A375 (cell line): ENCODE measurements around the gene GNS. TPM values are rescaled to one million over a fixed set of nuclear protein-coding genes. Genes with fewer than 3 reads are reported as not detected.

Experiments used
- total RNA-seq: library from RNA; depleted of rRNA; stranded (reverse); fragments of >200 nt; shearing (Covaris generic); gene quantifications from 2 replicates; pipeline ENCODE4 v1.2.3, GENCODE V29; 2014; rRNA removed

Gene GNS
- 27.6 and 30.4 TPM in 2 replicates for total RNA-seq

DNA sequence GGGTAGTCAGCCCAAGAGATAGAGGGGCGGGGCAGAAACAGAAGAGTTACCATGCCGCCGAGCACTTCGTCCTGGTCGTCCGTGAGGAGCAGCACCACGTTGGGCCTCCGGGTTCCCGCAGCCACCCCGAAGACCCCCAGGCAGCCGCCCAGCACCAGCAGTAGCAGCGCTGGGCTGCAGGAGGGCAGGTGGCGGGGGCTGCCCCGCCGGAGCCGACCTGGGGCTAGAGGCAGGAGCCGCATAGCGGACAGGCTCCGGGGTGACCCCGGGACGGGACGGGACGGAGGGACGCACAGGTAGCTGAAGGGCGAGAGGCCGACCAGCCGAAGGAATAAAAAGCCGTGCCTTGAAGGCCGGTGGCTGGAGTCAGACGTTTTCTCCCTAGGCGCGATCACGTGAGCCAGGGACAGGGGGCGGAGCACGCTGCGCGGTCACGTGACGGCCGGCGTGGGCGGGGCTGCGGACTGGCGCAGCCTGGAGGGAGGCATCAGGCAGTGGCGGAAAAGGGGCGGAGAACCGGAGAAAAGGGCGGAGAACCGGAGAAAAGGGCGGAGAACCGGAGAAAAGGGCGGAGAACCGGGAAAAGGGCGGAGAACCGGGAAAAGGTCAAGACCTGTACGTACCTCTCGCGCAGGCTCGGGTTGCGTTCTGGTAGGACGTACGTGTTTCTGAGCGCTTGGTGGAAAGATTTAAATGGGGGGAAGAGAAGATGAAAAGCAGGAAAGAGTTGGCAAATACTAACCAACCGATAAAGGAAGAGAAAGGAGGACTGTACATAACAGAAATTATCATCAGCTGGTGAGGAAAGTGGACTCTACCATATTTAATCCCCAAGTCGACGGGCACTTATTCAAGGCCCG lies at the start of gene GNS:
TSS of gene GNS (minus strand) at position 372 of the 860 bp plus-strand sequence. CDS start at position 242, 130 bp downstream.

Other genes starting within 250 kb of the GNS start
- gene RASSF3, start 148.9 kb downstream of the GNS start, total RNA-seq, result 12.4 and 13.7 TPM in 2 replicates
- 5.3 and 6.0 TPM in 2 replicates for gene TBC1D30, start 65.2 kb upstream of the GNS start, total RNA-seq